DOHH2 (cell line): ENCODE measurements around the gene TMEM18.

ENCODE experiments used
- H3F3A ChIP-seq: fragments of 200-600 bp; sonication (generic), shearing (Covaris generic); 2 replicates; pipeline ENCODE4 v1.6.0; 2016; ENCODE audit warnings: antibody characterized with exemption, mild to moderate bottlenecking; ENCODE audit not compliant: control insufficient read depth, insufficient read depth
- H3K27ac ChIP-seq: fragments of 200-600 bp; sonication (generic); 2 replicates; pipeline ENCODE4 v1.5.1; 2014; ENCODE audit warnings: low read depth, mild to moderate bottlenecking, low read length, moderate library complexity
- H3K27me3 ChIP-seq: fragments of 200-600 bp; sonication (generic); 2 replicates; pipeline ENCODE4 v1.6.1; 2014; ENCODE audit warnings: mild to moderate bottlenecking, low read length, mixed read lengths; ENCODE audit not compliant: control insufficient read depth
- H3K36me3 ChIP-seq: fragments of 200-600 bp; sonication (generic); 2 replicates; pipeline ENCODE4 v1.6.1; 2014; ENCODE audit warnings: mild to moderate bottlenecking, low read length, moderate library complexity, mixed read lengths; ENCODE audit not compliant: control insufficient read depth
- H3K4me1 ChIP-seq: fragments of 200-600 bp; sonication (generic); 2 replicates; pipeline ENCODE4 v1.6.1; 2014; ENCODE audit warnings: mild to moderate bottlenecking, low read length, mixed read lengths; ENCODE audit not compliant: control insufficient read depth
- H3K4me2 ChIP-seq: fragments of 200-600 bp; sonication (generic); 2 replicates; pipeline ENCODE4 v1.6.0; 2014; ENCODE audit warnings: mild to moderate bottlenecking, low read length, moderate library complexity
- H3K4me3 ChIP-seq: fragments of 200-600 bp; sonication (generic); 2 replicates; pipeline ENCODE4 v1.5.1; 2014; ENCODE audit warnings: mild to moderate bottlenecking, low read length, mixed read lengths
- H3K79me2 ChIP-seq: fragments of 200-600 bp; sonication (generic); 2 replicates; pipeline ENCODE4 v1.6.1; 2014; ENCODE audit warnings: mild to moderate bottlenecking, low read length, mixed read lengths; ENCODE audit not compliant: control insufficient read depth
- H3K9me2 ChIP-seq: fragments of 200-600 bp; sonication (generic); replicated peaks from 2 replicates; pipeline ENCODE4 v1.6.1; 2014; ENCODE audit warnings: mild to moderate bottlenecking, low read length, mixed read lengths; ENCODE audit not compliant: control insufficient read depth
- H3K9me3 ChIP-seq: fragments of 200-600 bp; sonication (generic); 2 replicates; pipeline ENCODE4 v1.6.1; 2014; ENCODE audit warnings: antibody characterized with exemption, low read length, mixed read lengths; ENCODE audit not compliant: control insufficient read depth, insufficient read depth
- H4K20me1 ChIP-seq: fragments of 200-600 bp; sonication (generic); 2 replicates; pipeline ENCODE4 v1.6.0; 2014; ENCODE audit warnings: low read depth, mild to moderate bottlenecking, antibody characterized with exemption, low read length, moderate library complexity; ENCODE audit not compliant: control insufficient read depth, insufficient read depth
- CTCF ChIP-seq: fragments of 200-600 bp; sonication (generic); IDR thresholded peaks from one replicate; pipeline ENCODE4 v1.5.1; 2014; ENCODE audit warnings: antibody characterized with exemption, mild to moderate bottlenecking, low read depth, low read length; ENCODE audit not compliant: poor library complexity, severe bottlenecking
- EZH2phosphoT487 ChIP-seq: fragments of 200-600 bp; sonication (generic); IDR thresholded peaks from 2 replicates; pipeline ENCODE4 v1.6.1; 2017; ENCODE audit warnings: borderline replicate concordance, mild to moderate bottlenecking, antibody characterized with exemption, low read length, moderate library complexity, mixed read lengths

TMEM18 gene

GRCh38 chr2:630451-631320 lies 46.5 kb downstream of the TMEM18 start:
- Histone ChIP-seq H3K4me3 (no peak overlapping the region), H3K9me3 (no peaks in the 10 kb centered on the region), H3K27me3 (no peaks in the 10 kb centered on the region), H4K20me1 (no peaks in the 10 kb centered on the region), H3K4me2 (no peak overlapping the region), H3K9me2 (no peaks in the 10 kb centered on the region), H3K27ac (no peak overlapping the region), H3K36me3 (no peaks in the 10 kb centered on the region), H3F3A (no peaks in the 10 kb centered on the region; the same call in 1 of the 2 replicates), H3K4me1 (no peaks in the 10 kb centered on the region), H3K79me2 (no peaks in the 10 kb centered on the region)
- TF ChIP-seq EZH2phosphoT487 (no peak), CTCF (no peak)

DNA sequence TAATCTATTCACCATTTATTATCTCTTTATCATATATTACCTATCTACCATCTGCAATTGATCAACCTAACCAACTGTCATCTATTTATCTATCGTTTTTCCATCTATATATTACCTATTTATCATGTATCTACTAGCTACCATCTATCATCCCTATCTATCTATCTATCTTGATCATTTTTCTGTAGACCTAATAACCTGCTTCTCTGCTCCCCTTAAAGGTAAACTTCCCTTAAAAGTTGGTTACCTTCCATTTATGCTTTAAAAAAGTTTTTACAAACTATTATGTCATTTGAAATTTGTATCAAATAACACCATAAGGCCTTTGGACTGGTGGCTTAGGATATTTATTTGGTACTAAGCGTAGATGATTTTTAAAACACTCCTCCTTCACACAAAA lies 47.2 kb downstream of the TMEM18 start:
- no peak overlapping the region for H3K4me2 ChIP-seq
- H3K9me2 ChIP-seq, result no peaks in the 10 kb centered on the region
- H3K27me3 ChIP-seq, result no peaks in the 10 kb centered on the region
- no peaks in the 10 kb centered on the region for H3K79me2 ChIP-seq
- no peak overlapping the region for H3K4me3 ChIP-seq
- no peaks in the 10 kb centered on the region for H3K4me1 ChIP-seq
- H3F3A ChIP-seq, result no peaks in the 10 kb centered on the region; the same call in 1 of the 2 replicates
- TF ChIP-seq EZH2phosphoT487 (no peak), CTCF (no peak)
- H3K27ac ChIP-seq, result no peak overlapping the region
- H4K20me1 ChIP-seq, result no peaks in the 10 kb centered on the region
- no peaks in the 10 kb centered on the region for H3K36me3 ChIP-seq
- H3K9me3 ChIP-seq, result no peaks in the 10 kb centered on the region

DNA sequence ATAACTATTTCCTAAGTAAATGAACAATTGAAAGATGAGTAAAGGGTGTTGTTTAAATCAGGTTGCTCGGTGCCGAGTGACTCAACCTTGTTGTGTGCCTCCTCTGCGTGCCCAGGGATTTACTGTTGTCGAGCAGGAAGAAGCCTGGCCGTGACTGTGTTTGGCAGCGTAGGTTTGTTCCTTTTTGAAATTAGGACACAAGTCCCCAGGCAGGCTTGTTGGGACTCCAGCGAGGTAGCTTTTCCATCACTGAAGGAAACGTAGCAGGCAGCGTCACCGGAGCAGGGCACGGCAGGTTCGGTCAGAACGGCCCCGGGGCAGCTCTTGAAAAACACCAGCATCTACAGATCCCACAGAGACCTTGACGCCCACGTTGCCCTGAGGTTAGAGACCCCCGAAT lies 48.6 kb downstream of the TMEM18 start:
- H3K4me2 ChIP-seq, result no peak overlapping the region
- H3F3A ChIP-seq, result no peaks in the 10 kb centered on the region; the same call in 1 of the 2 replicates
- no peak overlapping the region for H3K4me3 ChIP-seq
- H4K20me1 ChIP-seq, result no peaks in the 10 kb centered on the region
- H3K79me2 ChIP-seq, result no peaks in the 10 kb centered on the region
- H3K27ac ChIP-seq, result no peak overlapping the region
- no peaks in the 10 kb centered on the region for H3K9me2 ChIP-seq
- no peaks in the 10 kb centered on the region for H3K27me3 ChIP-seq
- H3K4me1 ChIP-seq, result no peaks in the 10 kb centered on the region
- no peaks in the 10 kb centered on the region for H3K9me3 ChIP-seq
- TF ChIP-seq CTCF (no peak), EZH2phosphoT487 (no peak)
- no peaks in the 10 kb centered on the region for H3K36me3 ChIP-seq
